Ascending aorta (tissue), 2 donors: ENCODE measurements around the gene ADGRL3. TPM values are rescaled to one million over a fixed set of nuclear protein-coding genes. Genes with fewer than 3 reads are reported as not detected.

Experiments
- DNase-seq, 2 donors: peaks; one replicate each; pipeline ENCODE4 v3.0.0-alpha.2; 2019; ENCODE audit warnings: low spot score in 2 of 2
- H3K27ac ChIP-seq, 2 donors: fragments of 200-600 bp; sonication (generic); one replicate each; pipeline ENCODE4 v1.5.1; 2016 to 2017; ENCODE audit warnings: mild to moderate bottlenecking in 1 of 2
- H3K27me3 ChIP-seq: fragments of 200-600 bp; sonication (generic); one replicate; pipeline ENCODE4 v1.5.1; 2017
- H3K36me3 ChIP-seq, 2 donors: fragments of 200-600 bp; sonication (generic); one replicate each; pipeline ENCODE4 v1.5.1; 2016
- H3K4me1 ChIP-seq, 2 donors: fragments of 200-600 bp; sonication (generic); one replicate each; pipeline ENCODE4 v1.5.1; 2016 to 2017; ENCODE audit warnings: mild to moderate bottlenecking in 1 of 2
- H3K4me3 ChIP-seq, 2 donors: fragments of 200-600 bp; sonication (generic); one replicate each; pipeline ENCODE4 v1.5.1; 2016 to 2017; ENCODE audit warnings: mild to moderate bottlenecking in 1 of 2
- H3K9me3 ChIP-seq, 2 donors: fragments of 200-600 bp; sonication (generic); one replicate each; pipeline ENCODE4 v1.5.1; 2016
- intact Hi-C: fragments of 100-400 bp; cut with DNase I; formaldehyde crosslinking; loops from one replicate; pipeline ENCODE4 v1.15.1; 2023
- total RNA-seq: library from RNA; depleted of rRNA; stranded (reverse); fragments of >200 nt; gene quantifications from one replicate; pipeline ENCODE4 v1.1.0, GENCODE V29; 2016
- TF ChIP-seq, protein P1 (sequence below), 3 experiments: fragments of 200-600 bp in 2 of 3; fragments of 450-650 bp in 1 of 3; sonication (generic) in 2 of 3; IDR thresholded peaks; one replicate each; pipeline ENCODE4 v1.5.1; 2016 to 2019; ENCODE audit warnings: antibody characterized with exemption in 3 of 3, mild to moderate bottlenecking in 1 of 3, moderate library complexity in 1 of 3

ADGRL3 gene
- total RNA-seq, 1 donor from 2014 or later = 22.2 TPM

DNA sequence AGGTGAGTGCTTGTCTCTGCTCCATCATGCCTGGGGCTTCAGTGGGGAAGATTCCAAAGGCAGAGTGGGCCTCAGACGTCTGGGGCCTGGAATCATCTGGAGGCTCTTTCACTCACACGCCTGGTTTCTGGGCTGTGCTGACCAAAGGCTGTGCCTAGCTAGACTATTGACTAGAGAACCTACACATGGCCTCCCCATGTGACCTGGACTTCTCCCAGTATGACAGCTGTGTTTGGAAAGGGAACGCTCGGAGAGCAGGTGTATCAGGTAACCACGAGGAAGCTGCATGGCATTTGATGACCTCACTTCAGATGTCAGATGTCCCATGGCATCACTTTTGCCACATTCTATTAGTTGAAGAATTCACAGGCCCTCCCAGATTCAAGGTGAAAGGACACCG is 51.0 kb downstream of the ADGRL3 start:
- Histone ChIP-seq H3K4me3 (no peak overlapping the region), H3K9me3 (no peaks in the 10 kb centered on the region), H3K27me3 (no peaks in the 10 kb centered on the region), H3K4me1 (no peaks in the 10 kb centered on the region), H3K27ac (no peak overlapping the region), H3K36me3 (no peaks in the 10 kb centered on the region)
- no peak for DNase-seq
- TF ChIP-seq, protein P1, sequence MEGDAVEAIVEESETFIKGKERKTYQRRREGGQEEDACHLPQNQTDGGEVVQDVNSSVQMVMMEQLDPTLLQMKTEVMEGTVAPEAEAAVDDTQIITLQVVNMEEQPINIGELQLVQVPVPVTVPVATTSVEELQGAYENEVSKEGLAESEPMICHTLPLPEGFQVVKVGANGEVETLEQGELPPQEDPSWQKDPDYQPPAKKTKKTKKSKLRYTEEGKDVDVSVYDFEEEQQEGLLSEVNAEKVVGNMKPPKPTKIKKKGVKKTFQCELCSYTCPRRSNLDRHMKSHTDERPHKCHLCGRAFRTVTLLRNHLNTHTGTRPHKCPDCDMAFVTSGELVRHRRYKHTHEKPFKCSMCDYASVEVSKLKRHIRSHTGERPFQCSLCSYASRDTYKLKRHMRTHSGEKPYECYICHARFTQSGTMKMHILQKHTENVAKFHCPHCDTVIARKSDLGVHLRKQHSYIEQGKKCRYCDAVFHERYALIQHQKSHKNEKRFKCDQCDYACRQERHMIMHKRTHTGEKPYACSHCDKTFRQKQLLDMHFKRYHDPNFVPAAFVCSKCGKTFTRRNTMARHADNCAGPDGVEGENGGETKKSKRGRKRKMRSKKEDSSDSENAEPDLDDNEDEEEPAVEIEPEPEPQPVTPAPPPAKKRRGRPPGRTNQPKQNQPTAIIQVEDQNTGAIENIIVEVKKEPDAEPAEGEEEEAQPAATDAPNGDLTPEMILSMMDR (IDR thresholded peaks at IDR 0.05) = no peak
- intact Hi-C loops = no loop called here

DNA sequence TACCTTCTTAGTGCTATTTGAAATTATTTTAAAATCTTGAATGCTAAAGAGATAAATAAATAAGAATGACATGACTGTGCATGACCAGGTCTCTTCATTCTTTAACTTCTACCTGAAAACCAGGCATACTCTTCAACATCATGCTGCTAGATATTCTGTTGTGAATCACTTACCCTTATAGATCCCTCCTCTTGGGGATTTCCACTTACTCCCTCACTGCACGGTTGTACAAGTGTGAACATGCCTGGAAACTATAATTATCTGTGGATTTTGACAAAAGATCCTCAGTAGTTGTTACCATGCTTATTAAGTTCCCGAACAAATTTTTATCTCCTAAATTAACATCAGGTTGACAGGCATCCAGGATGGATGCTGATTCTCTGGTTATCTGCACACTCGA is 54.3 kb downstream of the ADGRL3 start:
- H3K4me1 ChIP-seq = no peaks in the 10 kb centered on the region
- no peak overlapping the region for H3K4me3 ChIP-seq
- DNase-seq = no peak
- intact Hi-C loops = no loop called here
- no peaks in the 10 kb centered on the region for H3K9me3 ChIP-seq
- TF ChIP-seq, protein P1 (IDR thresholded peaks at IDR 0.05) = no peak
- H3K36me3 ChIP-seq = no peaks in the 10 kb centered on the region
- no peak overlapping the region for H3K27ac ChIP-seq
- H3K27me3 ChIP-seq = no peaks in the 10 kb centered on the region

DNA sequence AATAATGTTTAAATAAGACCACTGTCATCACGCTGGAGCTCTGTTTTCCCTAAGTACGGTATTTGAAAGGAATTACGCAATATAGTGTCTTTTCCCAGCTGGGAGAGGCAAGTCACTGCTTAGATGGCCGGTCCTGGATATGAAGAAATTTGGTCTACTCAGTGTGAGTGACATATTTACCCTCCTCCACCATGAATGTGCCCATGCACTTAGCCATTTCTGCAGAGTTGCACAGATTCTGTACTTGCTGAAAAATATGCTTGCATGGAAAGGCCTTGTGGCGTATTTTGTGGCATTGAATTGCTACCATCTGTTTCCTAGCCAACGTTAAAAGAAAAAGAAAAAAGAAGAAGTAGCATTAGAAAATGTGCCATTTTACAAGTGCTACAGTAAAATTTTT is 73.1 kb downstream of the ADGRL3 start:
- Histone ChIP-seq H3K36me3 (no peaks in the 10 kb centered on the region), H3K4me3 (peak overlapping the region in 1 of 2 donors; percentile 37), H3K27me3 (no peaks in the 10 kb centered on the region), H3K4me1 (peaks cover 0 to 13% of the 10 kb centered on the region in 2 donors), H3K27ac (peak overlapping the region; percentile 3 to 14), H3K9me3 (no peaks in the 10 kb centered on the region)
- TF ChIP-seq, protein P1 (IDR thresholded peaks at IDR 0.05) = no peak
- intact Hi-C loops = loop anchor here (10.0 kb wide), 1 partner anchor 242 kb away; no protein-coding TSS in a partner anchor
- no peak for DNase-seq

DNA sequence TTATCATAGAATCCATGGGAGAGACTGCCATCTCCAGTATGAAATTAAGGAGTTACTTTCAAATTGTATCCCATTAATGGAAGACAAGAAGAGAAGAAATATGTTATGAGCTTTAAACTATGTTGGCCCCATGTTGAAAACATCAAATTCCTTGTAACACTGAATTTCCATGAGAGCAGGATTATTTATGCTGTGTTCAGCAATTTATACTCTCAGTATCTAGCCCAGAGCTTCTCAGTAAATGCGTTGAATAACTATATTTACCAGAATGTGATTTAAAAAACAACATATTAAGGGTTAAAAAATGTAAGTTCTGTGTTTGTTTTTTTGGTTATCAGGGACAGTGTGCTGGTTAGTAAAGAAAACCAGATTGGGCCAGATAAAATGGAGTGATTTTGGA is 74.2 kb downstream of the ADGRL3 start:
- TF ChIP-seq, protein P1 (IDR thresholded peaks at IDR 0.05) = no peak
- Histone ChIP-seq H3K4me3 (no peak overlapping the region), H3K36me3 (no peaks in the 10 kb centered on the region), H3K9me3 (no peaks in the 10 kb centered on the region), H3K4me1 (peaks cover 0 to 15% of the 10 kb centered on the region in 2 donors), H3K27ac (no peak overlapping the region), H3K27me3 (no peaks in the 10 kb centered on the region)
- DNase-seq = no peak
- intact Hi-C loops = loop anchor here (10.0 kb wide), 1 partner anchor 241 kb away; no protein-coding TSS in a partner anchor

DNA sequence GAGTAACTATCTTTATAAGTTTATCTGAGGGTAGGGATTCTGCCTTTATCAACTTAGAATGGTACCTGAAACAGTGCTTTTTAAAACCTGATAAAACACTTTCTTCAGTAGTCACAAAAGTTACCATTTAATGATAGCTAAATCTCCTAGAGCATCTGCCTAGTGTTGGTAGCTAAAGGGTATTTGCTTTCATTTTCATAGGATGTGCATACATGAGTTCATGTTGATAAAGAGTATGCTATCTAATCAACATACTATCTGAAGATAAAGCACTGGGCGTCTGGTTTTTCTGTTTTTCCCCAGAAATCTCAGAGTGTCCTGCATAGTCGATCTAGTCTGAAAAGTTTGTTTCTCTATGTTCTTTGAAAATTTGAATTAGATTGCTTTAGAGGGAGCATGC is 75.1 kb downstream of the ADGRL3 start:
- Histone ChIP-seq H3K27me3 (no peaks in the 10 kb centered on the region), H3K36me3 (no peaks in the 10 kb centered on the region), H3K9me3 (no peaks in the 10 kb centered on the region), H3K4me3 (peak overlapping the region in 1 of 2 donors; percentile 22), H3K27ac (peak overlapping the region; percentile 16 to 30), H3K4me1 (peaks cover 0 to 15% of the 10 kb centered on the region in 2 donors)
- DNase-seq = no peak
- intact Hi-C loops = loop anchor here (5.0 to 10.0 kb wide), 2 partner anchors 73 to 240 kb away; partner anchors contain the start of gene ADGRL3
- TF ChIP-seq, protein P1 (IDR thresholded peaks at IDR 0.05) = no peak

DNA sequence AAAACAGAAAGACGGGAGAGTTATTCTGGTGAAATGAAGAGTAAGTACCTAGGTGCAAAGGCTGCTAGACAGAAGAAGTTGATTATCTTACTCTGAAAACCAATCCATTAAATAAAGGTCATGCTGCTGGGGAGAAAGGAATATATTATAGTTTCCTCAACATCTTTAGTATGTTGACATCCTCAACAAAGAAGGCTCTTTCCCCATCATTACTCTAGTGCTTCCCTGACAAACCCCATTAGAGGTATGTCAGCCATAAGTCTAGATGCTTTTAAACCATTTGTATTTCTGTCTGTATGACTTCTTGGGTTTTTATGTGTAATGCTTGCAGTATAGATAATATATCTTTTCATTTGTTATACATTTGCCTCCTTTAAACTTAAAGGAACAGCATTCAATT is 75.9 kb downstream of the ADGRL3 start:
- H3K36me3 ChIP-seq = no peaks in the 10 kb centered on the region
- no peak overlapping the region for H3K4me3 ChIP-seq
- peaks cover 0 to 15% of the 10 kb centered on the region in 2 donors for H3K4me1 ChIP-seq
- H3K9me3 ChIP-seq = no peaks in the 10 kb centered on the region
- no peak for DNase-seq
- H3K27ac ChIP-seq = peak overlapping the region; percentile 16 to 30
- intact Hi-C loops = loop anchor here (5.0 to 10.0 kb wide), 2 partner anchors 74 to 239 kb away; partner anchors contain the start of gene ADGRL3
- TF ChIP-seq, protein P1 (IDR thresholded peaks at IDR 0.05) = no peak
- no peaks in the 10 kb centered on the region for H3K27me3 ChIP-seq
